CD4-positive, alpha-beta T cell (primary cell): ENCODE data around the gene KMT5B. TPM values are rescaled to one million over a fixed set of nuclear protein-coding genes. Genes with fewer than 3 reads are reported as not detected.

ENCODE experiments used
- ATAC-seq: fragments of 200-7000 bp; cut with Tn5 transposase; one replicate; pipeline ENCODE4 v1.10.0; 2022; ENCODE audit warnings: mild to moderate bottlenecking; ENCODE audit not compliant: poor library complexity
- CTCF ChIA-PET: fragments of 350-600 bp; sonication (Branson Sonifier 250); formaldehyde crosslinking; loops from one replicate; lab custom pipeline; 2021; ENCODE audit warnings: antibody characterized with exemption, inconsistent platforms; lab: Charles Lee
- POLR2A ChIA-PET: fragments of 350-600 bp; sonication (Branson Sonifier 250); formaldehyde crosslinking; loops from one replicate; lab custom pipeline; 2021; ENCODE audit warnings: antibody characterized with exemption, inconsistent platforms; lab: Charles Lee
- DNase-seq, 14 experiments: peaks; one replicate each; pipeline ENCODE4 v3.0.0-alpha.2; 2013 to 2020; ENCODE audit warnings: mixed read lengths in 2 of 14
- H3K27ac ChIP-seq, 2 donors: one replicate each; pipeline versions ENCODE4 v1.5.1 to v1.7.0; 2013; ENCODE audit warnings: low read length in 2 of 2, low read depth in 1 of 2, mild to moderate bottlenecking in 1 of 2
- H3K27me3 ChIP-seq, 2 experiments: 1 replicate in 1 of 2; 2 replicates in 1 of 2; pipeline versions ENCODE4 v1.6.1 to v1.7.0; 2013; ENCODE audit warnings: low read length in 2 of 2, control low read depth in 1 of 2, mild to moderate bottlenecking in 1 of 2, moderate library complexity in 1 of 2; ENCODE audit not compliant: insufficient read depth in 2 of 2, control insufficient read depth in 1 of 2
- H3K36me3 ChIP-seq: one replicate; pipeline ENCODE4 v1.6.1; 2013; ENCODE audit warnings: low read length, control low read depth; ENCODE audit not compliant: insufficient read depth
- H3K4me1 ChIP-seq: one replicate; pipeline ENCODE4 v1.6.1; 2013; ENCODE audit warnings: low read length, control low read depth; ENCODE audit not compliant: insufficient read depth
- H3K4me3 ChIP-seq: one replicate; pipeline ENCODE4 v1.5.1; 2013; ENCODE audit warnings: mild to moderate bottlenecking, low read length, moderate library complexity
- H3K9me3 ChIP-seq, 2 experiments: 1 replicate in 1 of 2; 2 replicates in 1 of 2; pipeline versions ENCODE4 v1.6.1 to v1.7.0; 2013; ENCODE audit warnings: low read length in 2 of 2, mild to moderate bottlenecking in 2 of 2, control low read depth in 1 of 2, moderate library complexity in 1 of 2; ENCODE audit not compliant: control insufficient read depth in 1 of 2, insufficient read depth in 1 of 2
- H3K27ac Mint-ChIP-seq: one replicate; pipeline ENCODE4 v1.8.0; 2020; ENCODE audit warnings: mixed read lengths
- H3K27me3 Mint-ChIP-seq: one replicate; pipeline ENCODE4 v1.8.0; 2021; ENCODE audit warnings: mixed read lengths
- H3K36me3 Mint-ChIP-seq: one replicate; pipeline ENCODE4 v1.8.0; 2021; ENCODE audit warnings: low read depth, mixed read lengths
- H3K4me1 Mint-ChIP-seq: one replicate; pipeline ENCODE4 v1.8.0; 2021; ENCODE audit warnings: low read depth, mixed read lengths
- H3K4me3 Mint-ChIP-seq: one replicate; pipeline ENCODE4 v1.8.0; 2020; ENCODE audit warnings: mild to moderate bottlenecking, mixed read lengths
- H3K9me3 Mint-ChIP-seq: one replicate; pipeline ENCODE4 v1.8.0; 2020; ENCODE audit warnings: mixed read lengths
- CTCF ChIP-seq: fragments of 200-600 bp; IDR thresholded peaks from one replicate; pipeline ENCODE4 v1.8.0; 2022; ENCODE audit warnings: antibody characterized with exemption, mild to moderate bottlenecking
- intact Hi-C, 2 experiments: fragments of 100-400 bp; cut with DNase I in 1 of 2; cut with micrococcal nuclease in 1 of 2; formaldehyde crosslinking; loops; one replicate each; pipeline versions ENCODE4 v1.15.1 to v1.9.0; 2023 to 2025; cut with DNase I, micrococcal nuclease
- total RNA-seq, 174 experiments: library from RNA in 2 of 174; stranded (reverse) in 2 of 174; gene quantifications; one replicate each; pipeline ENCODE4 v1.2.3 and lab custom pipeline; 2021 to 2026

KMT5B gene
- total RNA-seq, 2 experiments from 2014 or later: 22.5 to 23.3 TPM

- DNase-seq: no peak
- TF ChIP-seq CTCF: no peak
- Histone ChIP-seq H3K4me3 (no peak overlapping the region), H3K27ac (no peak overlapping the region), H3K36me3 (no peaks in the 10 kb centered on the region), H3K9me3 (no peaks in the 10 kb centered on the region), H3K27me3 (no peaks in the 10 kb centered on the region), H3K4me1 (no peaks in the 10 kb centered on the region)
- intact Hi-C loops: no loop called here
- Mint-ChIP-seq H3K9me3 (no peaks in the 10 kb centered on the region), H3K27ac (no peak overlapping the region), H3K27me3 (no peaks in the 10 kb centered on the region), H3K4me1 (no peaks in the 10 kb centered on the region), H3K4me3 (no peak overlapping the region), H3K36me3 (no peaks in the 10 kb centered on the region)
- POLR2A ChIA-PET: no interaction called here
- no peak for ATAC-seq
- CTCF ChIA-PET: no interaction called here
These were observed 99.1 kb downstream of the KMT5B start for GRCh38 chr11:68113986-68114385.

- no peaks in the 10 kb centered on the region for H3K36me3 ChIP-seq
- H3K9me3 ChIP-seq: no peaks in the 10 kb centered on the region
- no peak overlapping the region for H3K27ac Mint-ChIP-seq
- ATAC-seq: no peak
- POLR2A ChIA-PET: no interaction called here
- CTCF ChIA-PET: no interaction called here
- H3K27me3 ChIP-seq: no peaks in the 10 kb centered on the region
- H3K4me1 ChIP-seq: no peaks in the 10 kb centered on the region
- no peak overlapping the region for H3K4me3 ChIP-seq
- intact Hi-C loops: no loop called here
- no peak for TF ChIP-seq CTCF
- H3K4me3 Mint-ChIP-seq: no peak overlapping the region
- no peaks in the 10 kb centered on the region for H3K4me1 Mint-ChIP-seq
- no peaks in the 10 kb centered on the region for H3K27me3 Mint-ChIP-seq
- DNase-seq: no peak
- no peak overlapping the region for H3K27ac ChIP-seq
- H3K36me3 Mint-ChIP-seq: no peaks in the 10 kb centered on the region
- H3K9me3 Mint-ChIP-seq: no peaks in the 10 kb centered on the region
These were observed 105.4 kb downstream of the KMT5B start for GRCh38 chr11:68107689-68108088.

- TF ChIP-seq CTCF: no peak
- H3K27ac Mint-ChIP-seq: no peak overlapping the region
- no peak for ATAC-seq
- no peaks in the 10 kb centered on the region for H3K4me1 ChIP-seq
- DNase-seq: no peak
- H3K9me3 ChIP-seq: no peaks in the 10 kb centered on the region
- H3K27me3 Mint-ChIP-seq: no peaks in the 10 kb centered on the region
- no peaks in the 10 kb centered on the region for H3K27me3 ChIP-seq
- H3K36me3 Mint-ChIP-seq: no peaks in the 10 kb centered on the region
- H3K27ac ChIP-seq: no peak overlapping the region
- H3K36me3 ChIP-seq: no peaks in the 10 kb centered on the region
- no peak overlapping the region for H3K4me3 Mint-ChIP-seq
- intact Hi-C loops: no loop called here
- ChIA-PET CTCF (no interaction called here), POLR2A (no interaction called here)
- no peak overlapping the region for H3K4me3 ChIP-seq
- H3K9me3 Mint-ChIP-seq: no peaks in the 10 kb centered on the region
- H3K4me1 Mint-ChIP-seq: no peaks in the 10 kb centered on the region
These were observed 106.7 kb downstream of the KMT5B start for GRCh38 chr11:68106165-68106940.

Other genes starting within 250 kb of the KMT5B start
- 10 to 100 TPM; 21.3 to 22.0 TPM for gene UNC93B1, start 209.2 kb downstream of the KMT5B start, total RNA-seq
- under 1 TPM; 0.34 to 0.44 TPM for gene ALDH3B1, start 203.0 kb downstream of the KMT5B start, total RNA-seq
- 10 to 100 TPM; 70.5 to 72.5 TPM for gene NDUFS8, start 182.6 kb downstream of the KMT5B start, total RNA-seq
- 100 to 1,000 TPM; 202 to 207 TPM for gene TCIRG1, start 174.3 kb downstream of the KMT5B start, total RNA-seq
- 10 to 100 TPM; 30.1 to 31.4 TPM for gene CHKA, start 91.9 kb downstream of the KMT5B start, total RNA-seq
- gene C11orf24, start 58.7 kb upstream of the KMT5B start, total RNA-seq: 1 to 10 TPM; 8.0 to 8.5 TPM
- 1 to 10 TPM; 2.0 to 2.9 TPM for gene LRP5, start 99.3 kb upstream of the KMT5B start, total RNA-seq
- gene PPP6R3, start 247.5 kb upstream of the KMT5B start, total RNA-seq: 100 to 1,000 TPM; 108 to 109 TPM